Measurements from ENCODE around the gene ARFGAP3.

The ARFGAP3 gene

GRCh38 chr22:42777126-42777525 is 79.9 kb downstream of the ARFGAP3 start:
- peaks cover 0 to 16% (median 0%) of the 10 kb centered on the region in 11 experiments; a peak in 7 of 22 replicates for H3K27me3 ChIP-seq
- peaks cover 0 to 20% (median 14%) of the 10 kb centered on the region in 10 experiments; a peak in 17 of 20 replicates for H3K4me1 ChIP-seq
- H3K36me3 ChIP-seq: no peaks in the 10 kb centered on the region
- H3K9ac ChIP-seq: no peak overlapping the region
- H3K4me2 ChIP-seq: no peak overlapping the region
- H4K20me1 ChIP-seq: peaks cover 0 to 8% (median 0%) of the 10 kb centered on the region in 11 experiments; a peak in 1 of 22 replicates
- no peak overlapping the region for H3K27ac ChIP-seq
- H3K4me3 ChIP-seq: no peak overlapping the region
- TF ChIP-seq Cebpa-rat (IDR thresholded peaks at IDR 0.05): no peak
- H3K9me3 ChIP-seq (replicated peaks in 1 of 11): 0 out of 22 replicates have a peak, but pooled peaks cover 0 to 5% (median 0%) of the 10 kb centered on the region in 11 experiments

GRCh38 chr22:42773167-42773566 is 83.9 kb downstream of the ARFGAP3 start:
- no peak for TF ChIP-seq Cebpa-rat (IDR thresholded peaks at IDR 0.05)
- H3K27me3 ChIP-seq: peaks cover 0 to 43% (median 0%) of the 10 kb centered on the region in 11 experiments; a peak in 7 of 22 replicates
- peaks cover 0 to 46% (median 0%) of the 10 kb centered on the region in 11 experiments; a peak in 6 of 22 replicates for H4K20me1 ChIP-seq
- peaks cover 15 to 49% (median 45%) of the 10 kb centered on the region in 10 experiments for H3K4me1 ChIP-seq
- H3K9me3 ChIP-seq (replicated peaks in 1 of 11): 0 out of 22 replicates have a peak, but pooled peaks cover 0 to 5% (median 0%) of the 10 kb centered on the region in 11 experiments
- H3K36me3 ChIP-seq: no peaks in the 10 kb centered on the region
- H3K4me3 ChIP-seq: no peak overlapping the region
- peak overlapping the region in 4 of 11 experiments; percentile 8 to 57 (median 33); a peak in 4 of 22 replicates for H3K27ac ChIP-seq
- H3K9ac ChIP-seq: peak overlapping the region in 4 of 11 experiments; percentile 32 to 47 (median 46); a peak in 5 of 22 replicates
- H3K4me2 ChIP-seq: peak overlapping the region in 10 of 11 experiments; percentile 24 to 92 (median 75); a peak in 20 of 22 replicates

GRCh38 chr22:42772647-42773046 is 84.4 kb downstream of the ARFGAP3 start:
- TF ChIP-seq Cebpa-rat (IDR thresholded peaks at IDR 0.05): no peak
- H4K20me1 ChIP-seq: peaks cover 0 to 50% (median 0%) of the 10 kb centered on the region in 11 experiments; a peak in 6 of 22 replicates

GRCh38 chr22:42770941-42771647 is 86.0 kb downstream of the ARFGAP3 start:
- H3K9me3 ChIP-seq (replicated peaks in 1 of 11): 0 out of 22 replicates have a peak, but pooled peaks cover 0 to 5% (median 0%) of the 10 kb centered on the region in 11 experiments
- H3K27ac ChIP-seq: peak overlapping the region in 1 of 11 experiments; percentile 54; a peak in 1 of 22 replicates
- no peaks in the 10 kb centered on the region for H3K36me3 ChIP-seq
- peaks cover 21 to 56% (median 52%) of the 10 kb centered on the region in 10 experiments for H3K4me1 ChIP-seq
- H3K9ac ChIP-seq: no peak overlapping the region
- peak overlapping the region in 8 of 11 experiments; percentile 79 to 94 (median 88); a peak in 16 of 22 replicates for H3K4me2 ChIP-seq
- H3K27me3 ChIP-seq: peaks cover 0 to 48% (median 0%) of the 10 kb centered on the region in 11 experiments; a peak in 7 of 22 replicates
- peaks cover 0 to 50% (median 0%) of the 10 kb centered on the region in 11 experiments; a peak in 6 of 22 replicates for H4K20me1 ChIP-seq
- no peak for TF ChIP-seq Cebpa-rat (IDR thresholded peaks at IDR 0.05)
- H3K4me3 ChIP-seq: no peak overlapping the region

More at GRCh38 chr22:42772647-42773046, 84.4 kb downstream of the ARFGAP3 start:
- Histone ChIP-seq H3K27me3 (peaks cover 0 to 48% (median 0%) of the 10 kb centered on the region in 11 experiments; a peak in 7 of 22 replicates), H3K9me3 (replicated peaks in 1 of 11) (0 out of 22 replicates have a peak, but pooled peaks cover 0 to 5% (median 0%) of the 10 kb centered on the region in 11 experiments), H3K9ac (peak overlapping the region in 3 of 11 experiments; percentile 46 to 47 (median 47); a peak in 5 of 22 replicates), H3K4me2 (peak overlapping the region in 9 of 11 experiments; percentile 44 to 92 (median 78); a peak in 19 of 22 replicates), H3K27ac (peak overlapping the region in 3 of 11 experiments; percentile 31 to 57 (median 35); a peak in 4 of 22 replicates), H3K4me3 (no peak overlapping the region), H3K4me1 (peaks cover 15 to 49% (median 45%) of the 10 kb centered on the region in 10 experiments), H3K36me3 (no peaks in the 10 kb centered on the region)

- Histone ChIP-seq H3K4me3 (no peak overlapping the region), H3K4me2 (peak overlapping the region; percentile 79 to 95 (median 89)), H3K27ac (peak overlapping the region in 2 of 11 experiments; percentile 44 to 54; a peak in 2 of 22 replicates), H4K20me1 (peaks cover 0 to 50% (median 0%) of the 10 kb centered on the region in 11 experiments; a peak in 6 of 22 replicates), H3K9me3 (replicated peaks in 1 of 11) (0 out of 22 replicates have a peak, but pooled peaks cover 0 to 5% (median 0%) of the 10 kb centered on the region in 11 experiments), H3K4me1 (peaks cover 21 to 61% (median 56%) of the 10 kb centered on the region in 10 experiments), H3K9ac (no peak overlapping the region; a peak in 1 of 22 replicates), H3K27me3 (peaks cover 0 to 48% (median 0%) of the 10 kb centered on the region in 11 experiments; a peak in 7 of 22 replicates), H3K36me3 (no peaks in the 10 kb centered on the region)
- no peak for TF ChIP-seq Cebpa-rat (IDR thresholded peaks at IDR 0.05)
Observed at GRCh38 chr22:42770448-42770726, 86.7 kb downstream of the ARFGAP3 start.

GRCh38 chr22:42769574-42770447 is 87.3 kb downstream of the ARFGAP3 start:
- no peaks in the 10 kb centered on the region for H3K36me3 ChIP-seq
- peaks cover 0 to 52% (median 0%) of the 10 kb centered on the region in 11 experiments; a peak in 7 of 22 replicates for H3K27me3 ChIP-seq
- peaks cover 0 to 54% (median 0%) of the 10 kb centered on the region in 11 experiments; a peak in 6 of 22 replicates for H4K20me1 ChIP-seq
- H3K4me3 ChIP-seq: peak overlapping the region in 4 of 10 experiments; percentile 11 to 27 (median 26); a peak in 6 of 20 replicates
- H3K9me3 ChIP-seq (replicated peaks in 1 of 11): 0 out of 22 replicates have a peak, but pooled peaks cover 0 to under 1% (median 0%) of the 10 kb centered on the region in 11 experiments
- H3K4me1 ChIP-seq: peaks cover 21 to 67% (median 62%) of the 10 kb centered on the region in 10 experiments
- peak overlapping the region in 9 of 11 experiments; percentile 16 to 54 (median 32); a peak in 10 of 22 replicates for H3K27ac ChIP-seq
- peak overlapping the region; percentile 79 to 95 (median 89) for H3K4me2 ChIP-seq
- no peak for TF ChIP-seq Cebpa-rat (IDR thresholded peaks at IDR 0.05)
- peak overlapping the region in 9 of 11 experiments; percentile 9 to 57 (median 42); a peak in 9 of 22 replicates for H3K9ac ChIP-seq

- Histone ChIP-seq H3K36me3 (no peaks in the 10 kb centered on the region), H3K9ac (peak overlapping the region in 8 of 11 experiments; percentile 6 to 57 (median 42); a peak in 7 of 22 replicates), H3K27me3 (peaks cover 0 to 53% (median 0%) of the 10 kb centered on the region in 11 experiments; a peak in 7 of 22 replicates), H3K4me2 (peak overlapping the region; percentile 79 to 95 (median 89)), H3K4me1 (peaks cover 21 to 72% (median 66%) of the 10 kb centered on the region in 10 experiments), H3K27ac (peak overlapping the region in 9 of 11 experiments; percentile 16 to 54 (median 32); a peak in 10 of 22 replicates), H3K4me3 (peak overlapping the region in 1 of 10 experiments; percentile 27; a peak in 1 of 20 replicates), H3K9me3 (replicated peaks in 1 of 11) (no peaks in the 10 kb centered on the region), H4K20me1 (peaks cover 0 to 59% (median 0%) of the 10 kb centered on the region in 11 experiments; a peak in 6 of 22 replicates)
- no peak for TF ChIP-seq Cebpa-rat (IDR thresholded peaks at IDR 0.05)
Observed at GRCh38 chr22:42769238-42769573, 87.9 kb downstream of the ARFGAP3 start.
